HEK293 (cell line): Measurements from ENCODE around the gene ARL13B.

Experiments used
- HOXA7 ChIP-seq: sonication (generic); formaldehyde crosslinking; IDR thresholded peaks from 2 replicates; pipeline ENCODE4 v1.8.1; 2022; ENCODE audit warnings: missing genetic modification reagents, borderline replicate concordance
- HOXD13 ChIP-seq: sonication (generic); formaldehyde crosslinking; IDR thresholded peaks from 2 replicates; pipeline ENCODE4 v1.8.0; 2022; ENCODE audit warnings: missing genetic modification reagents, borderline replicate concordance
- PRDM1 ChIP-seq: fragments of 450-650 bp; formaldehyde crosslinking; IDR thresholded peaks from 2 replicates; pipeline ENCODE4; 2016; ENCODE audit warnings: missing biosample characterization, missing genetic modification characterization
- WT1 ChIP-seq: fragments of 450-650 bp; formaldehyde crosslinking; IDR thresholded peaks from 2 replicates; pipeline ENCODE4 v1.5.1; 2016; ENCODE audit warnings: missing biosample characterization, missing genetic modification characterization
- YY2 ChIP-seq: fragments of 450-650 bp; formaldehyde crosslinking; IDR thresholded peaks from 2 replicates; pipeline ENCODE4 v1.5.1; 2016; ENCODE audit warnings: missing biosample characterization, missing genetic modification characterization
- ZFHX2 ChIP-seq: fragments of 450-650 bp; formaldehyde crosslinking; conservative IDR thresholded peaks from 2 replicates; pipeline ENCODE4 v1.5.1; 2016; ENCODE audit warnings: missing biosample characterization, missing genetic modification characterization
- ZFP3 ChIP-seq: fragments of 450-650 bp; formaldehyde crosslinking; IDR thresholded peaks from 2 replicates; pipeline ENCODE4 v1.5.1; 2016; ENCODE audit warnings: low read depth, missing biosample characterization, missing genetic modification characterization
- ZFP69B ChIP-seq: fragments of 450-650 bp; formaldehyde crosslinking; IDR thresholded peaks from 2 replicates; pipeline ENCODE4 v1.5.1; 2016; ENCODE audit warnings: missing biosample characterization, missing genetic modification characterization
- ZNF10 ChIP-seq: fragments of 450-650 bp; formaldehyde crosslinking; IDR thresholded peaks from 2 replicates; pipeline ENCODE4 v1.5.1; 2017; ENCODE audit warnings: missing biosample characterization, missing genetic modification characterization
- ZNF140 ChIP-seq: fragments of 450-650 bp; formaldehyde crosslinking; IDR thresholded peaks from 2 replicates; pipeline ENCODE4 v1.5.1; 2016; ENCODE audit warnings: missing biosample characterization, missing genetic modification characterization
- ZNF16 ChIP-seq: fragments of 450-650 bp; formaldehyde crosslinking; IDR thresholded peaks from 2 replicates; pipeline ENCODE4 v1.5.1; 2016; ENCODE audit warnings: low read depth, missing biosample characterization, missing genetic modification characterization
- ZNF169 ChIP-seq: fragments of 450-650 bp; formaldehyde crosslinking; IDR thresholded peaks from 2 replicates; pipeline ENCODE4 v1.5.1; 2016; ENCODE audit warnings: missing biosample characterization, missing genetic modification characterization
- ZNF274 ChIP-seq, 2 experiments: fragments of 200-500 bp in 1 of 2; fragments of 450-650 bp in 1 of 2; sonication (Bioruptor generic) in 1 of 2; formaldehyde crosslinking in 1 of 2; IDR thresholded peaks; 2 replicates each; pipeline versions ENCODE4 v1.5.1 to v1.6.1; 2014 to 2016; ENCODE audit warnings: borderline replicate concordance in 1 of 2, inconsistent platforms in 1 of 2, low read length in 1 of 2, missing biosample characterization in 1 of 2, missing genetic modification characterization in 1 of 2
- ZNF510 ChIP-seq: fragments of 450-650 bp; formaldehyde crosslinking; IDR thresholded peaks from 2 replicates; pipeline ENCODE4 v1.5.1; 2018; ENCODE audit warnings: mild to moderate bottlenecking, missing genetic modification characterization, missing biosample characterization; ENCODE audit not compliant: insufficient replicate concordance
- ZNF529 ChIP-seq: fragments of 450-650 bp; formaldehyde crosslinking; IDR thresholded peaks from 2 replicates; pipeline ENCODE4 v1.5.1; 2017; ENCODE audit warnings: missing genetic modification characterization, missing biosample characterization; ENCODE audit not compliant: insufficient replicate concordance
- ZNF555 ChIP-seq: fragments of 450-650 bp; formaldehyde crosslinking; conservative IDR thresholded peaks from 2 replicates; pipeline ENCODE4 v1.5.1; 2017; ENCODE audit warnings: missing biosample characterization, mild to moderate bottlenecking, missing genetic modification characterization, inconsistent platforms
- ZNF561 ChIP-seq: fragments of 450-650 bp; IDR thresholded peaks from 2 replicates; pipeline ENCODE4 v1.5.1; 2018; ENCODE audit warnings: missing biosample characterization, missing genetic modification characterization, borderline replicate concordance
- ZNF677 ChIP-seq: fragments of 450-650 bp; IDR thresholded peaks from 2 replicates; pipeline ENCODE4 v1.5.0; 2018; ENCODE audit warnings: missing biosample characterization, mild to moderate bottlenecking, missing genetic modification characterization, moderate library complexity
- ZNF843 ChIP-seq: fragments of 450-650 bp; formaldehyde crosslinking; IDR thresholded peaks from 2 replicates; pipeline ENCODE4 v1.5.1; 2016; ENCODE audit warnings: missing biosample characterization, missing genetic modification characterization
- ZSCAN4 ChIP-seq: fragments of 450-650 bp; formaldehyde crosslinking; IDR thresholded peaks from 2 replicates; pipeline ENCODE4 v1.5.1; 2017; ENCODE audit warnings: missing biosample characterization, missing genetic modification characterization
- TF ChIP-seq, protein P1 (sequence below): fragments of 450-650 bp; formaldehyde crosslinking; IDR thresholded peaks from 2 replicates; pipeline ENCODE4 v1.5.1; 2016; ENCODE audit warnings: missing biosample characterization, missing genetic modification characterization
- TF ChIP-seq, protein P2 (sequence below): fragments of 450-650 bp; formaldehyde crosslinking; conservative IDR thresholded peaks from 2 replicates; pipeline ENCODE4 v1.5.1; 2016; ENCODE audit warnings: low read depth, missing biosample characterization, missing genetic modification characterization
- TF ChIP-seq, protein P3 (sequence below): fragments of 450-650 bp; formaldehyde crosslinking; IDR thresholded peaks from 2 replicates; pipeline ENCODE4 v1.5.1; 2016; ENCODE audit warnings: missing biosample characterization, missing genetic modification characterization
- TF ChIP-seq, protein P4 (sequence below): fragments of 450-650 bp; formaldehyde crosslinking; IDR thresholded peaks from 2 replicates; pipeline ENCODE4 v1.5.1; 2016; ENCODE audit warnings: missing biosample characterization, missing genetic modification characterization
- TF ChIP-seq, protein P5 (sequence below): fragments of 450-650 bp; formaldehyde crosslinking; IDR thresholded peaks from 2 replicates; pipeline ENCODE4 v1.5.1; 2016; ENCODE audit warnings: missing biosample characterization, missing genetic modification characterization

Gene ARL13B

DNA sequence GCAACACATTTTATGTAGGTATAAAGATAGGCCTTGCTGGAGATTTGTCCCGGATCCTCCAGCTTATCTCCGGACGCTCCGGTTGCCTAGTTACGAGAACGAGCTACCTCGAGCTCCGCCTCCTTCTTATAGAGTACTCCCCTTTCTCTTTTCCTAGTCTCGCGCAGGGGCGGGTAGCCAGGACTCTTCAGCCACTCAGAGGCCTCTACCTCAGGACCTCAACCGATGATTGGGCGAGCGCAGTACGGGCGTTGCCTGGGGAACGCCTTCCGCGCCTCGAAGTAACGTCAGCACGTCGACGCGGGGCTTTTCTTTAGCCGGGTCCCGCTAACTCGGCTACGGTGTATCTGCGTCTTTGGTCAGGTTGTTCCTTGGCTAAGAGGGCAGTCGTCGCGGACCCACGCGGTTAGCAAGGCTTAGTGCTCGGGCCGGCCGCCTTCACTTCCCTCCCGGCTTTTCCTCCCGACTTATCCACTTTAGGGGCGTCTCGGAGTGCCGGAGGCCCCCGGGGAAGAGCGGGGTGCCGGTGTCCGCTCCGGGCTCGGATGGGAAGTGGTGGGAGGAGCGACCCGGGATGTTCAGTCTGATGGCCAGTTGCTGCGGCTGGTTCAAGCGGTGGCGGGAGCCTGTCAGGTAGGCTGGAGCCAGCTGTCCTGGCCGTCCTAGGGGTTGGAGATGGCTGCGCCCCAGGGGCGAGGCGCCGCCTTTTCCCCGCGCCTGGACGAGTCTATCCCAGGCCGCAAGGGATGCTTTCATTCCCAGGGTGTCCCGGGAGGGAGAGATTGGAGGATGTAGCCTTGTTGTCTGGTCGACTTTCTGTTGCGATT is at the start of gene ARL13B (continued):
- TF ChIP-seq ZNF510 (tag by site-specific recombination): no peak
- TF ChIP-seq HOXD13: no peak
- TF ChIP-seq, protein P1, sequence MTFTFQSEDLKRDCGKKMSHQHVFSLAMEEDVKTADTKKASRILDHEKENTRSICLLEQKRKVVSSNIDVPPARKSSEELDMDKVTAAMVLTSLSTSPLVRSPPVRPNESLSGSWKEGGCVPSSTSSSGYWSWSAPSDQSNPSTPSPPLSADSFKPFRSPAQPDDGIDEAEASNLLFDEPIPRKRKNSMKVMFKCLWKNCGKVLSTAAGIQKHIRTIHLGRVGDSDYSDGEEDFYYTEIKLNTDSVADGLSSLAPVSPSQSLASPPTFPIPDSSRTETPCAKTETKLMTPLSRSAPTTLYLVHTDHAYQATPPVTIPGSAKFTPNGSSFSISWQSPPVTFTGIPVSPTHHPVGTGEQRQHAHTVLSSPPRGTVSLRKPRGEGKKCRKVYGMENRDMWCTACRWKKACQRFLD (tag by site-specific recombination): no peak
- TF ChIP-seq ZNF140 (tag by site-specific recombination): no peak
- TF ChIP-seq, protein P2, sequence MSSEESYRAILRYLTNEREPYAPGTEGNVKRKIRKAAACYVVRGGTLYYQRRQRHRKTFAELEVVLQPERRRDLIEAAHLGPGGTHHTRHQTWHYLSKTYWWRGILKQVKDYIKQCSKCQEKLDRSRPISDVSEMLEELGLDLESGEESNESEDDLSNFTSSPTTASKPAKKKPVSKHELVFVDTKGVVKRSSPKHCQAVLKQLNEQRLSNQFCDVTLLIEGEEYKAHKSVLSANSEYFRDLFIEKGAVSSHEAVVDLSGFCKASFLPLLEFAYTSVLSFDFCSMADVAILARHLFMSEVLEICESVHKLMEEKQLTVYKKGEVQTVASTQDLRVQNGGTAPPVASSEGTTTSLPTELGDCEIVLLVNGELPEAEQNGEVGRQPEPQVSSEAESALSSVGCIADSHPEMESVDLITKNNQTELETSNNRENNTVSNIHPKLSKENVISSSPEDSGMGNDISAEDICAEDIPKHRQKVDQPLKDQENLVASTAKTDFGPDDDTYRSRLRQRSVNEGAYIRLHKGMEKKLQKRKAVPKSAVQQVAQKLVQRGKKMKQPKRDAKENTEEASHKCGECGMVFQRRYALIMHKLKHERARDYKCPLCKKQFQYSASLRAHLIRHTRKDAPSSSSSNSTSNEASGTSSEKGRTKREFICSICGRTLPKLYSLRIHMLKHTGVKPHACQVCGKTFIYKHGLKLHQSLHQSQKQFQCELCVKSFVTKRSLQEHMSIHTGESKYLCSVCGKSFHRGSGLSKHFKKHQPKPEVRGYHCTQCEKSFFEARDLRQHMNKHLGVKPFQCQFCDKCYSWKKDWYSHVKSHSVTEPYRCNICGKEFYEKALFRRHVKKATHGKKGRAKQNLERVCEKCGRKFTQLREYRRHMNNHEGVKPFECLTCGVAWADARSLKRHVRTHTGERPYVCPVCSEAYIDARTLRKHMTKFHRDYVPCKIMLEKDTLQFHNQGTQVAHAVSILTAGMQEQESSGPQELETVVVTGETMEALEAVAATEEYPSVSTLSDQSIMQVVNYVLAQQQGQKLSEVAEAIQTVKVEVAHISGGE (tag by site-specific recombination): peak; percentile 57
- no peak for TF ChIP-seq ZFP69B (tag by site-specific recombination)
- no peak for TF ChIP-seq WT1 (tag by site-specific recombination)
- 0 out of 2 replicates have a peak, but pooled peaks have one; percentile 22 for TF ChIP-seq ZNF843 (tag by site-specific recombination)
- TF ChIP-seq ZNF561 (tag by site-specific recombination): 0 out of 2 replicates have a peak, but pooled peaks have one; percentile 16
- TF ChIP-seq ZNF274 (IDR thresholded peaks at IDR 0.05; ENCODE audit: low read length): no peak
- TF ChIP-seq ZNF274 (tag by site-specific recombination; IDR thresholded peaks at IDR 0.05; ENCODE audit: borderline replicate concordance): no peak
- no peak for TF ChIP-seq ZFP3 (tag by site-specific recombination)
- TF ChIP-seq, protein P3, sequence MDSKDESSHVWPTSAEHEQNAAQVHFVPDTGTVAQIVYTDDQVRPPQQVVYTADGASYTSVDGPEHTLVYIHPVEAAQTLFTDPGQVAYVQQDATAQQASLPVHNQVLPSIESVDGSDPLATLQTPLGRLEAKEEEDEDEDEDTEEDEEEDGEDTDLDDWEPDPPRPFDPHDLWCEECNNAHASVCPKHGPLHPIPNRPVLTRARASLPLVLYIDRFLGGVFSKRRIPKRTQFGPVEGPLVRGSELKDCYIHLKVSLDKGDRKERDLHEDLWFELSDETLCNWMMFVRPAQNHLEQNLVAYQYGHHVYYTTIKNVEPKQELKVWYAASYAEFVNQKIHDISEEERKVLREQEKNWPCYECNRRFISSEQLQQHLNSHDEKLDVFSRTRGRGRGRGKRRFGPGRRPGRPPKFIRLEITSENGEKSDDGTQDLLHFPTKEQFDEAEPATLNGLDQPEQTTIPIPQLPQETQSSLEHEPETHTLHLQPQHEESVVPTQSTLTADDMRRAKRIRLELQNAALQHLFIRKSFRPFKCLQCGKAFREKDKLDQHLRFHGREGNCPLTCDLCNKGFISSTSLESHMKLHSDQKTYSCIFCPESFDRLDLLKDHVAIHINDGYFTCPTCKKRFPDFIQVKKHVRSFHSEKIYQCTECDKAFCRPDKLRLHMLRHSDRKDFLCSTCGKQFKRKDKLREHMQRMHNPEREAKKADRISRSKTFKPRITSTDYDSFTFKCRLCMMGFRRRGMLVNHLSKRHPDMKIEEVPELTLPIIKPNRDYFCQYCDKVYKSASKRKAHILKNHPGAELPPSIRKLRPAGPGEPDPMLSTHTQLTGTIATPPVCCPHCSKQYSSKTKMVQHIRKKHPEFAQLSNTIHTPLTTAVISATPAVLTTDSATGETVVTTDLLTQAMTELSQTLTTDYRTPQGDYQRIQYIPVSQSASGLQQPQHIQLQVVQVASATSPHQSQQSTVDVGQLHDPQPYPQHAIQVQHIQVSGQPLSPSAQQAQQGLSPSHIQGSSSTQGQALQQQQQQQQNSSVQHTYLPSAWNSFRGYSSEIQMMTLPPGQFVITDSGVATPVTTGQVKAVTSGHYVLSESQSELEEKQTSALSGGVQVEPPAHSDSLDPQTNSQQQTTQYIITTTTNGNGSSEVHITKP (tag by site-specific recombination): peak; percentile 96
- TF ChIP-seq, protein P4, sequence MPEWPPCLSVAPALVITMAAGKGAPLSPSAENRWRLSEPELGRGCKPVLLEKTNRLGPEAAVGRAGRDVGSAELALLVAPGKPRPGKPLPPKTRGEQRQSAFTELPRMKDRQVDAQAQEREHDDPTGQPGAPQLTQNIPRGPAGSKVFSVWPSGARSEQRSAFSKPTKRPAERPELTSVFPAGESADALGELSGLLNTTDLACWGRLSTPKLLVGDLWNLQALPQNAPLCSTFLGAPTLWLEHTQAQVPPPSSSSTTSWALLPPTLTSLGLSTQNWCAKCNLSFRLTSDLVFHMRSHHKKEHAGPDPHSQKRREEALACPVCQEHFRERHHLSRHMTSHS (tag by site-specific recombination): no peak
- TF ChIP-seq ZFHX2 (tag by site-specific recombination): no peak
- TF ChIP-seq ZSCAN4 (tag by site-specific recombination): no peak; the same call in 1 of the 2 replicates
- no peak for TF ChIP-seq YY2 (tag by site-specific recombination)
- no peak for TF ChIP-seq ZNF10 (tag by site-specific recombination)
- TF ChIP-seq PRDM1 (tag by site-specific recombination): no peak
- TF ChIP-seq ZNF169 (tag by site-specific recombination): no peak
- TF ChIP-seq ZNF529: no peak
- TF ChIP-seq, protein P5, sequence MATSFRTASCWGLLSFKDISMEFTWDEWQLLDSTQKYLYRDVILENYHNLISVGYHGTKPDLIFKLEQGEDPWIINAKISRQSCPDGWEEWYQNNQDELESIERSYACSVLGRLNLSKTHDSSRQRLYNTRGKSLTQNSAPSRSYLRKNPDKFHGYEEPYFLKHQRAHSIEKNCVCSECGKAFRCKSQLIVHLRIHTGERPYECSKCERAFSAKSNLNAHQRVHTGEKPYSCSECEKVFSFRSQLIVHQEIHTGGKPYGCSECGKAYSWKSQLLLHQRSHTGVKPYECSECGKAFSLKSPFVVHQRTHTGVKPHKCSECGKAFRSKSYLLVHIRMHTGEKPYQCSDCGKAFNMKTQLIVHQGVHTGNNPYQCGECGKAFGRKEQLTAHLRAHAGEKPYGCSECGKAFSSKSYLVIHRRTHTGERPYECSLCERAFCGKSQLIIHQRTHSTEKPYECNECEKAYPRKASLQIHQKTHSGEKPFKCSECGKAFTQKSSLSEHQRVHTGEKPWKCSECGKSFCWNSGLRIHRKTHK: no peak
- TF ChIP-seq ZNF16 (tag by site-specific recombination): no peak
- TF ChIP-seq ZNF677 (tag by site-specific recombination): no peak
- no peak for TF ChIP-seq ZNF555 (tag by site-specific recombination)
- TF ChIP-seq HOXA7 (CRISPR knock-in tag): no peak
